ENCODE measurements around the gene ANXA2. TPM values are rescaled to one million over a fixed set of nuclear protein-coding genes. Genes with fewer than 3 reads are reported as not detected.

The ANXA2 gene
- total RNA-seq, 4 donors from 2014 or later, result 896 to 1,792 (median 1,413) TPM

DNA sequence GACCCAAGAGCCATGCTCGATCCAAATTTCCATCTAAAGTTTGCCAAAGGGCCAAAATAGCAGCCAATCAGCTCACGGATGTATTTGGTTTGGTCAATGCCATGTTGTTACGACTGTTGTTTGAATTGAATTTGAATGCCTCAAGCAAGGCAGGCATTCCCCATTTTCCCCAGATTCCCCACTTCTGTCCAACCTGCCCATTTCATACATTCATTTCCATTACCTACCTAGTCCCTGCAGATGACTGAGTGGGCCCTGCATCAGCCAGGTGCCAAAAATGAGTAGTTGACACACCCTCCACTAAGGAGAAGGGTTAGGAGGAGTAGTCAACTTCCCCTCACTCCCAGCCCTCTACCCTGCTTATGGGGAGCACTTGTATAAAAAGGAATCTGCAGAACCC lies 51.7 kb downstream of the ANXA2 start:
- TF ChIP-seq, protein P1, sequence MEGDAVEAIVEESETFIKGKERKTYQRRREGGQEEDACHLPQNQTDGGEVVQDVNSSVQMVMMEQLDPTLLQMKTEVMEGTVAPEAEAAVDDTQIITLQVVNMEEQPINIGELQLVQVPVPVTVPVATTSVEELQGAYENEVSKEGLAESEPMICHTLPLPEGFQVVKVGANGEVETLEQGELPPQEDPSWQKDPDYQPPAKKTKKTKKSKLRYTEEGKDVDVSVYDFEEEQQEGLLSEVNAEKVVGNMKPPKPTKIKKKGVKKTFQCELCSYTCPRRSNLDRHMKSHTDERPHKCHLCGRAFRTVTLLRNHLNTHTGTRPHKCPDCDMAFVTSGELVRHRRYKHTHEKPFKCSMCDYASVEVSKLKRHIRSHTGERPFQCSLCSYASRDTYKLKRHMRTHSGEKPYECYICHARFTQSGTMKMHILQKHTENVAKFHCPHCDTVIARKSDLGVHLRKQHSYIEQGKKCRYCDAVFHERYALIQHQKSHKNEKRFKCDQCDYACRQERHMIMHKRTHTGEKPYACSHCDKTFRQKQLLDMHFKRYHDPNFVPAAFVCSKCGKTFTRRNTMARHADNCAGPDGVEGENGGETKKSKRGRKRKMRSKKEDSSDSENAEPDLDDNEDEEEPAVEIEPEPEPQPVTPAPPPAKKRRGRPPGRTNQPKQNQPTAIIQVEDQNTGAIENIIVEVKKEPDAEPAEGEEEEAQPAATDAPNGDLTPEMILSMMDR (IDR thresholded peaks at IDR 0.05; ENCODE audit: low read depth), result no peak

DNA sequence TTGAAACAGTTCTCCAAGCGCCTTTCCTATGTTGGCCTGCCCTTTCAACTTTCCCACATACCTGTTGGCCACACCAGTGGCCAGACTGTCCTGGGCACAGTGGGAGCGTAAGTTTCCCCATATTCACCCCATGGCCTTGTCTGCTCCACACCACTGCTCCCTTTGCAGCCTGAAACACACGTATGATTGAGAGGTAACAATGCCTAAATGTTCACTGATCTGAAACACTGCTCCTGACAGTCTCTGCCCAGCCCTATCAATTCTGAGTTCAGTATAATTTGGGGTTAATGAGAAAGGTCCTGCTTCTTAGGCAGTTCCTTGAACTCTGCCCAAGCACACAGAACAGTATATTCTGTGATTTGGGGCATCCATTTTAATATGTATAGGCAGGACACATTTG lies 52.2 kb downstream of the ANXA2 start:
- TF ChIP-seq, protein P1 (IDR thresholded peaks at IDR 0.05; ENCODE audit: low read depth), result no peak

- TF ChIP-seq, protein P1 (IDR thresholded peaks at IDR 0.05; ENCODE audit: low read depth), result no peak
Measured at GRCh38 chr15:60344987-60345386, 52.8 kb downstream of the ANXA2 start.

DNA sequence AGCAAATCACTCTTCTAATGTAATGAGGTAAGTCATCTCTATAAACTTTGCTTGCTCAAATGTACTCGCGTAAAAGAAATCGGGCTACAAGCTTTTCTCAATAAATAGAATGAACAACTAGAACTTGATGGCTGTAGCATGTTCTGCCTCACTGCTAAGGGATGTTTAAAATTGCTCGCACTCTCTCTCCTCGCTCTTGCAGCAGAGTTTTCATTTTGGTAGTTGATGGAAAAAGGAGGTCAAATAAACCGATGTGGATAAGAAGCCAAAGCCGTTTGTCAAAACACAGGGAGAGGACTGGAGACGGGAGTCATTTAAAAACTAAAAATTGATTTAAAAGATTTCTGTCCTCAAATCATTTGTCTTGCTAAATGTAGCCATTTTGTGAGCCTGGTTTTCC lies 53.3 kb downstream of the ANXA2 start:
- TF ChIP-seq, protein P1 (IDR thresholded peaks at IDR 0.05; ENCODE audit: low read depth), result no peak

DNA sequence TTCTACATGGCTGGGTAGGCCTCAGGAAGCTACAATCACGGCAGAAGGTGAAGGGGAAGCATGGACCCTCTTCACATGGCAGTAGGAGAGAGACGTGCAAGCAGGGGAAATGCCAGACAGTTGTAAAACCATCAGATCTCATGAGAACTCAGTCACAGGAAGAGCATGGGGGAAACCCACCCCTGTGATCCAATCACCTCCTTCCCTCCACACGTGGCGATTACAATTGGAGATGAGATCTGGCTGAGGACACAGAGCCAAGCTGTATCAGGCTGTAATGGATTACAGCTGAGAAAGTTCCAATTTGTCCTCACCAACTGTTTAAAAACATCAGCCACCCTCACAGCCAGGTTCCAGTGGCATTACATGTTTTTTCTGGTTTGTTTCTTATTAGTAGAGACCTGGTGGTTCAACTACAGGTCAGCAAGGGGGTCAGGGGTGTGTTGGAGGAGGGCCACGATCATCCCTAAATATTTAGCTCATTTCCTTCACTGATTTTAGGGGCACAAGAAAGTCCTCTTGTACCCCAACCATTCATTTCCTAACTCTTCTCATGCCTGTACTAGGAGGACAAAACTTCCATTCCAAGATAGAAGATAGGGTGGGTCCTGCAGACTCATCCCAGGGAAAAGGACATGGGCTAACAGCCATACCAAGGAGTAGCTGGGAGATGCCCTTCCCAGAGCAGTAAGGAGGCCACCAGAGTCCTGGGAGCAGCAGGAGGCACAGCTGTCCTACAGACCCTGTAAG lies 54.4 kb downstream of the ANXA2 start:
- TF ChIP-seq, protein P1 (IDR thresholded peaks at IDR 0.05; ENCODE audit: low read depth), result no peak

DNA sequence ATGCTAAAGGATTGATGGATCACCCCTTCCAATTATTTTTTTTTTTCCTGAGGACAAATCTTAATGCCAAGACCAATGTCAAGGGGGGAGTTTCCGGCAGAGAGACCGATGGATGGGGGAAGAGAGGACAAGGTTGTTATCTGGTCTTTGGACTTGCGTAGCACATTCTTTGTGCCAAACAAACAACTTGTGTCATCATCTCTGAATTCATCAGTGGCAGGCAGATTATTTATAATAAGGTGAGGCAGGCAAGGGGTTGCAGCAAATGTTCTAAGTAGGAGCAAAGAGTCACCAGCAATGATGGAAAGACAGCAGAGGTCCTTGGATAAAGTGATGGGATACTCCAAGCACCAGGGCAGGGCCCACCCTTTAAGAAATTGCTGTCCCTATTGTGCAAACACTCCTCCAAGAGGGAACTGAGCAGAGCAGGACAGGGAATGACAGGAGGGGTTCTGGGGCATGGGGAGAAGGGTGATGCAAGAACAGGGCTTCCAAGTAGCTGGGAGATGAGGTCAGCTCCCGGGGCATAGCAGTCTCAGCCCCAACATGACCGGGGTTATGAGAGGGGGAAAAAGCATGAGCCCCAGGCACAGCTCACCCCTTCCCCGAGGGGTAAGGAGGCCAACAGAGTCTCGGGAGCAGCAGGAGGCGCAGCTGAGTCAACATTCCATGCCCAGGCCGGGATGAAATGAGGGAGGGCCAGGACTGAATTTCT lies 57.4 kb downstream of the ANXA2 start:
- TF ChIP-seq, protein P1 (IDR thresholded peaks at IDR 0.05; ENCODE audit: low read depth), result no peak

DNA sequence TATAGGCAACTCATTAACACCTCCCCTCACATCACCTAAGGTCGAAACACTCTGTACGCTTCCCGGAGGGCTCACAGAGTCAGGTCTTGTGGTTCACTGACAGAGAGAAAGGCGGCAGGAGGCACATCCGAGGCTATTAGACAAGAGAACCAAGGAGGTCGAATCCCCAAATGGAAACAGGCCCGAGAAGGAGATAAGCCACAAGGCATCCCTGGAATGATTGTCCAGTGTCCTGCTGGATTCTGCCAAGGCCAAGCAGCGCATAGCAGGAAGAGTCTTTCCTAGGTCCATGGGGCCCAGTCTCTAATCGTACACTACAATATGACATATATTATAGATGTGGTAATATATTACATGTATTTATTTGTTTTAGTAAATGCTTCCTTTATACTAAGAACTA lies 58.5 kb downstream of the ANXA2 start:
- TF ChIP-seq, protein P1 (IDR thresholded peaks at IDR 0.05; ENCODE audit: low read depth), result no peak
